ENCODE results near the gene SLC1A7.
A peak's percentile ranks its signal among the peaks of the same experiment; 100 is the strongest.

Gene SLC1A7

GRCh38 chr1:53114581-53115400 is 27.6 kb downstream of the SLC1A7 start:
- no peak overlapping the region for H3K4me3 ChIP-seq (replicated peaks in 1 of 2; ENCODE audit: low read depth in 2 of 2, low read length in 2 of 2)
- DNase-seq (ENCODE audit: low read depth in 2 of 2): no peak
- no peak for TF ChIP-seq CTCF (IDR thresholded peaks at IDR 0.05; ENCODE audit: low read depth, low read length)

- H3K4me3 ChIP-seq (replicated peaks in 1 of 2; ENCODE audit: low read depth in 2 of 2, low read length in 2 of 2): no peak overlapping the region
- no peak for TF ChIP-seq CTCF (IDR thresholded peaks at IDR 0.05; ENCODE audit: low read depth, low read length)
- DNase-seq (ENCODE audit: low read depth in 2 of 2): no peak
Measured at GRCh38 chr1:53114090-53114489, 28.3 kb downstream of the SLC1A7 start.

DNA sequence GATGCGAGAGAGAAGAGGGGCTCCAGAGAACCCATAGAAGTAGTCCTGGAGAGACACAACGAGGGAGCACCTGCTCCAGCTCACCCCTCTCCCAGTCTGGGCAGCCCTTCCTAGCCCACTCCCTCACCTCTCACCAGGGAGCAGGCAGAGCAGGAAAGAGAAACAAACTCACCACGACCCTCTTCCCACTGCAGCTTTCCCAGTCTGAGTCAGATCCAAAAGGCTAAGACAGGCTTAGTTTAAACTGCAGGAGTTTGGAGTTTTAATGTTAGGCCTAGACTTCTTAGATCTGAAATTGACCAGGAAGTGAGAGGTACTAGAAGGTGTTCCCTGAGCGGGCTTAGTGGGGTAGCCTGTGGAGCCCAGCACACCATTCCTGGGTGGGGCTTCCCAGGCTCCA is 29.6 kb downstream of the SLC1A7 start:
- no peak overlapping the region for H3K4me3 ChIP-seq (replicated peaks in 1 of 2; ENCODE audit: low read depth in 2 of 2, low read length in 2 of 2)
- DNase-seq (ENCODE audit: low read depth in 2 of 2): no peak
- TF ChIP-seq CTCF (IDR thresholded peaks at IDR 0.05; ENCODE audit: low read depth, low read length): no peak

DNA sequence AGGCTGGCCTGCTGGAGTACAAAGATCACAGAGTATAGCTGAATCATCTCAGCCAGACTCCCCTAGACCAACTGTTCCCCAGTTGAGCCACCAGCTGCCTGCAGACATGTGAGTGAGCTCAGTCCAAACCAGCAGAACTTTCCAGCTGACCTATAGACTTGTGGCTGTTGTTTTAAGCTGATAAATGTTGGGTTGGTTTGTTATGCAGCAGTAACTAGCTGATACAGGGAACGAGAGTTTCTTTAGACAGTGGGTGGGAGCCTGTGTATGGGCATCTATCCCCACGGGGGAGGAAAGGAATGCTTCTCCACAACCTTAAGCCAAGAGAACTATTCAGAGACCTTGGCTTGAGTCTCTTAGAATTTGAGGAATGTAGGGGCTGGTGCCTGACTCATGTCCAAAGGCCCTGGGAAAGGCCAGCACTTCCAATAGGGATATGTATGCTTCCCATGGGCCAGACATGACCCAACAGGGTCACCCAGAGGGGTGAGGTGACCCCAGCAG is 30.1 kb downstream of the SLC1A7 start:
- DNase-seq (ENCODE audit: low read depth in 2 of 2): peak; percentile 90 to 92
- TF ChIP-seq CTCF (IDR thresholded peaks at IDR 0.05; ENCODE audit: low read depth, low read length): no peak

DNA sequence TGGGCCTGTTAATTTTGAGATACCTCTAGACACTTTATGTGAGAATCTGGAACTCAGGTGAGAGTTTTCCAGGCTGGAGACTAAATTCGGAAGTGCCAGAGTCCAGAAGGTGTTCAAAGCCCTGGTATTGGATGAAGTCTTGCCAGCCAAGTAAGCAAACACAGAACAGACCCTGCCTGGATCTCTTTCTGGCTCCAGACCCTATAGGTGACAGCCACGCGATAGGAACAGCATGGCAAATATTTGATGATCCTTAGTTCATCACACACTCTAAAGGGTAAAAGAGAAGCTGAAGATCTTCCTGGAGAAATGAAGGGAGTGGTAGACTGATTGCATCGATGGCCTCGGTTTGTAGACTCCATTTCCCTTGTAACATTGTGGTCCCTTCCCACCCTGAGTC is 30.7 kb downstream of the SLC1A7 start:
- DNase-seq (ENCODE audit: low read depth in 2 of 2): no peak
- H3K4me3 ChIP-seq (replicated peaks in 1 of 2; ENCODE audit: low read depth in 2 of 2, low read length in 2 of 2): no peak overlapping the region
- no peak for TF ChIP-seq CTCF (IDR thresholded peaks at IDR 0.05; ENCODE audit: low read depth, low read length)

More for the DNA sequence above, 30.1 kb downstream of the SLC1A7 start:
- H3K4me3 ChIP-seq (replicated peaks in 1 of 2; ENCODE audit: low read depth in 2 of 2, low read length in 2 of 2): no peak overlapping the region

DNA sequence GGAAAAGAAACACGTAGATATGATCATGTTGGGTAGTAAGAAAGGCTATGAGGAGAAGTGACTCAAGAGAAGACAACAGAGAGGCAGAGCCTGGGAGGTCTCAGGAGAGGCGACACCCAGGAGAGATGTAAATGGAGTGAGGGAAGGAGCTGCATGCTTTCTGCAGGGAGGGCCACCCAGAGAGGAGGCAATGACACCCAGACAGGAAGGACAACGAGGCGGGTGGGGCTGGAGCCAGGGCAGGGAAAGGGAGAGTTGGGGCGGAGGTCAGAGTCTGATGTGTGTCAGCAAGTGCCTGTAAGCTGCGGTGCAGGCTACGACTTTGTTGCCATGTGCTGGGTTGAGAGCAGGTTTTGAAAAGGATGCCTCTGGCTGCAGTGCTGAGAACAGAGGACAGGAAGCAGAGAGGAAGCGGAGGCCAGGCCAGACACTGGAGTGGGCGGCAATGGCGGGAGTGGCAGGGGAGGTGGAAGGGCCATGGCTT is 31.3 kb downstream of the SLC1A7 start:
- H3K4me3 ChIP-seq (replicated peaks in 1 of 2; ENCODE audit: low read depth in 2 of 2, low read length in 2 of 2): no peak overlapping the region
- TF ChIP-seq CTCF (IDR thresholded peaks at IDR 0.05; ENCODE audit: low read depth, low read length): no peak
- peak; percentile 29 to 39 for DNase-seq (ENCODE audit: low read depth in 2 of 2)
